Hematopoietic multipotent progenitor cell treated with erythropoietin and hydrocortisone succinate and interleukin-3 and kit ligand, for 6 days (in vitro differentiated cells): Measurements from ENCODE around the gene ZW10.
"Not testable (repeated sequence)": the region's sequence is repeated elsewhere in the genome, so short reads cannot be mapped to it uniquely, and the experiment has no call there.

ENCODE experiments used
- DNase-seq: peaks from one replicate; pipeline ENCODE4 v3.0.0-alpha.2; 2015

The ZW10 gene

DNA sequence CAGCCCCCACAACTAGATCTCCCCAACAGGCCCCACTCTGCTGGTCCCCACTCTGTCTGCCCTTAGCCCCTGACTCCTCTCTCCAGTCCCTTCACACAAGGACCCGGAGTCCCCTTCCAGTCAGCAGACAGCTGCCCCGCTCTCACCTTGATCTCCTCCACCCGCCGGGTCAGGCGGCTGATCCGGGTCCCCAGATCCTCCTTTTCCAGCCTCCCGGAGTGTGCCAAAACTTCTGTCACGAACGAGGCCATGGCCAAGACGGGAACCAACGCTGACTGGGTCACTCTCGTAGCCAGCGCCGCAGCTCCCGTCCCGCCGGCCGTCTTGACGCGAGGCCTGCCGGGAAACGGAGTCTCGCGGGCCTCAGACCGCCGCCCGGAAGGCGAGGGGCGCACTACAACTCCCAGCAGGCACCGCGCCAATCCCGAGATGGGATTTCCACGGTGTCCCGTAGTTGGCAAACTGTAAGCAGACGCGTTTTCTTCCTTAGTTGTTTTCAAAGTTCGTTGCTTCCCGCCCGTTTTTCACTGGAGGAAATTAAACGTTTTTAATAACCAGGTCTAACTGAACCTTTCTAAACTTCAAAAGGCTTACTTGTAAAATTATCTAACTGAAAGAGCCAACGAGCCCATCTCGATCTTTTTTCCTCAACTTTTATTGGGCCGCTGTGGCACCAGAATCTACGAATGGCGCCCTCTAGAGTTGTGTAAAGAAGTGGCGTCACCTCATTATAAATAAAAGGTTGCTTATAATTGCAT lies at the start of gene ZW10:
ZW10 (minus strand) TSS at position 277 of the 758 bp plus-strand sequence; CDS start at position 251, 26 bp downstream.
- peak; percentile 98 for DNase-seq

GRCh38 chr11:113818426-113818825 lies 44.9 kb upstream of the ZW10 start:
- peak; percentile 5 for DNase-seq

DNA sequence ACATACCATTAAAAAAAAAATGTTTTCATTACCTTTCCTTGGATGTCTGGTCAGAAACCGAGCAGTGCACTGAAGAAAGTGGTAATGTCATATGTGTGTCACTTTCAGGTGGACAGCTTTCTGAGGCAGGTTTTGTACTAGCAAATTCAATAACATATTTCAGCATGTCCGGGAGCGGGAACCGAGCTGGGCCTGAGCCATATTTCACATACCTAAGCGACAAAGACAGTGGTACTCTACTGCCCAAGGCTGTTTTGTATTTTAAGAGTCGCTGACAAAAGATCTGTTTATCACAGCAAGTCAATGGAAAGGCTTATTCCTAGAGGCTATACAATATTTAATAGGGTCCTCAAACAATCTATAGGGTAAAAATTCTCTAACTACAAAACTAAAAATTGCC lies 44.1 kb upstream of the ZW10 start:
- no peak for DNase-seq

DNA sequence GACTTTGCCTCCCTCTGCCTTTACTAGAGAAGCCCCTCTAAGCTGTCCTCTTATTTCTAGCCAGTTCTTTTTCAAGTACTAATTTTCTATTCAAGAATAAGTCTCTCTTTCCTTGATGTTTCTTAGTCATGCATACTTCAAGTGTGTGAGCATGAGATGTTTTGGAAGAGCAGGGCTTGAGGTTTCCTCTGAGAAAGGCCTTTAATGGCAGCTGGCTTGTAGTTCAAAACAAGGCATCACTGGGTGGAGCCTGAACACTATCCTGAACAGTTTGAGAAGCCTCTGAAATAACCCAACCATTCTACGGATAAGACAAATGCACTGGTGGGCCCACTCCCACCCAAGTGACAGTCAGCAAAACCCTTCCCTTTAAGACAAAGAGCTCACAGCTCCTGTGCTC lies 43.7 kb upstream of the ZW10 start:
- DNase-seq = no peak

DNA sequence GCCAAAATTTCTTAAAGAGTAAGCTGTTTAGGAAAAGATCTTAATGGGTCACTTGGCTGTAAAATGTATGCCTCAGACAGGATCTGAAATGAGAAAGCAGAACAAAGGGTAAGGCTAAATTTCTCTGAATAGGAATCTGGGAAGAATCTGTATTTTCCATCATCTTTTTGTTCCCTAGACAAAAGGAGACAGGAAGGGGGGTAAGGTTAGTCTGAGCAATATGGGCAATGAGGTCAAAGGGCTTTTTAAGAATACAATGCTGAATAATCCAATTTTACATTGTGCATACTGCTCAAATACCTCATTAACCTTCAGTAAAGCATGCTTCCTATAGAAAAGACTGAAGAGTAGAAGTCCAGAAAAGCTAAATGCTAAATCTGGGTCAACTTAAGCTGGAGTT lies 40.7 kb upstream of the ZW10 start:
- no peak for DNase-seq

- DNase-seq = no peak
Measured at GRCh38 chr11:113808931-113809330, 35.4 kb upstream of the ZW10 start.

GRCh38 chr11:113806406-113806805 lies 32.9 kb upstream of the ZW10 start:
- peak; percentile 53 for DNase-seq

DNA sequence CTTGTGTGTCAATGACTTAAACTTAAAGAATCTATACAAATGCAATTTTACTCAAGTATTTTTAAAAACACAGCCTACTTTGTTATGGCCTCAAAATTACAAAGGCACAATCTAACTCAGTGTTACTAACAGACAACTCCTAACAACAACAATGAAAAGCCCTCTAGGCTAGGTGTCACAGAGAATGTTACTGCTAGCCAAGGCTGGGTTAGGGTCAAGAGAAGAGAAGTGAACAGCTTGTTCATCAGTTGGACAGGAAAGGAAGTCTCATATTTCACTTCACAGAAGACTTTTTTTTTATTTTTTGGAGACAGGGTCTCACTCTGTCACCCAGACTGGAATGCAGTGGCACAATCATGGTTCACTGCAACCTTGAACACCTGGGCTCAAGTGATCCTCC lies 32.1 kb upstream of the ZW10 start:
- no peak for DNase-seq

GRCh38 chr11:113802621-113803020 lies 29.1 kb upstream of the ZW10 start:
- no peak for DNase-seq

DNA sequence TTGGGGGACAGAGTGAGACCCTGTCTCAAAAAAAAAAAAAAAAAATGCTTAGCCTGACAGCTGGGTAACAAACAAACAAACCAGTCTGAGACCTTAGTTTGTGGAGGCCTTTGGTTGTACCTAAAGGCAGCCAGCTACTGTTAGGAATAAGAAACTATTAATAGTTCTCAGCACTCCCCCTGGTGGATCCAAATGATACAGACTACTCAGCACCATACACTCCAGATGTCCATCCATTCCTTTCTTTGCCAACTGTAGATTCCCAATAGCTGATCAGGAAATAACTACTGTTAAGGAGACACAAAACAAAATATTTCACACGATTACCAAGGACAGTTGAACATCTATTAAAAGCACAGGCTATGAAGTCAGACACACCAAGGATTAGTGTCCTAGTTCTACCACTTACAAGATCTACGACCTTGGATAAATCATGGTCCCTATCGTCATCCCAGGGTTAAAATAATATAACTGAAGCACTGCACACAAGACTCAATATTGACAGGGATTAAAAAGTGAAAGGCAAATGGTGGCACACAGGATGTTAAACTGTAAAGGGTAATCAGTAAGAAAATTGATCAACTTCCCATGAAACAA lies 23.3 kb upstream of the ZW10 start:
- DNase-seq = peak; percentile 84

DNA sequence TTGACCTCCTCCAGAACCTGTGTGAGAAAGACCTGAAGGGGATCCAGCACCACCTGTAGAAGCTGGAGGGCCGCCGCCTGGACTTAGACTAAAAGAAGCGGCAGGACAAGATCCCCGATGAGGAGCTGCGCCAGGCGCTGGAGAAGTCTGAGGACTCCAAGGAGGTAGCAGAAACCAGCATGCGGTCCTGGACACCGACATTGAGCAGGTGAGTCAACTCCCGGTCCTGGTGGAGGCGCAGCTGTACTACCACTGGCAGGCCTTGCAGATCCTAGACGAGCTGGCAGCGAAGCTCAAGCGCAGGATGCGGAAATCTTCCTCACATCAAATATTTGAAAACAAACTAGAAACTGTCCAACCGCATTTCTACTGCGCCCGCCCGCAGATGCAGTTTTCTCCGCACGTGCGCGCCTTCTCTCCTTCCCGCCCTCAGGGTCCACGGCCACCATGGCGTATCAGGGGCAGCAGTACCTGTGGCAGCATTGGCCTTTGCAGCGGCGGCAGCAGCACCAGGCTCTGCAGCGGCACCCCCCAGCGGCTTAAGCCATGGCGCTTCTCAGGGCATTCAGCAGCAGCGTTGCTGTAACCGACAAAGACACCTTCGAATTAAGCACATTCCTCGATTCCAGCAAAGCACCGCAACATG lies 16.3 kb upstream of the ZW10 start:
- no peak for DNase-seq

GRCh38 chr11:113789016-113789415 lies 15.5 kb upstream of the ZW10 start:
- not testable (repeated sequence) for DNase-seq

DNA sequence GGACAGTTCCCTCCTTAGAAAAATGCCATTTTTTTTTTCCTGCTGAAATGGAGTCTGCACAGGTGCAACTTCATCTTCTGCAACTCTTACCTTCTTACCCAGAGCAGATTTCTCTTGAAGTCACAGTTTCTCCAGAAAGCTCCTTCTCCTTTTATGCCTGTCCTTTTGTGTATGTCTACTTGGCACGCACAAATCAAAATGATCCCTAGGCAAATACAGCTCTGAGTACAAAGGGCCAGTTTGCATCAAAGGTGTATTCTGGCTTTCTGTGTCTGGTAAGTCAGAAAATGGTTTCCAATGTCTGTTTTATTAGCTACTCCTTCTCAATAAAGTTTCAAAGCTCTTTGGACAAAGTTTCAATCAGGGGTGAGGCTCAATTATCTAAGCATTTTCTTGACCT lies 8.6 kb upstream of the ZW10 start:
- no peak for DNase-seq

DNA sequence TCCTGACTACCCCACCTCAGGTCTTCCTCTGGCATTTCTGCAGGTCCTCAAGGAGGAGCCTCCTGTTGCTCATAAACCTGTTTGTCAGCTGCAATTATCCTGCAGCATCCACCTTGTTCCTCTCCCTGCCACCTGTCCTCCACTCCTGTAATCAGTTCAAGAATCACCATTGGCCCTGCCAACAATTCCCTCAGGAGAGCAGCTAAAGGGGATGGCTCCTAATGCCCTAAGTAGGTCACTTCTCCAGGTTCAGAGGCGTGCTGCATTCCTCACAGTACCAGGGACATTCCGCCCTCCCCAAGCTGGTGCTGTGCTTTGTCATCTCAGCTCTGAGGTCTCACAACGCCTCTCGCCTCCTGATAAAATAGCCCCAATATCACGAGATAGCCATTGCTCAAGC lies 8.2 kb upstream of the ZW10 start:
- no peak for DNase-seq

DNA sequence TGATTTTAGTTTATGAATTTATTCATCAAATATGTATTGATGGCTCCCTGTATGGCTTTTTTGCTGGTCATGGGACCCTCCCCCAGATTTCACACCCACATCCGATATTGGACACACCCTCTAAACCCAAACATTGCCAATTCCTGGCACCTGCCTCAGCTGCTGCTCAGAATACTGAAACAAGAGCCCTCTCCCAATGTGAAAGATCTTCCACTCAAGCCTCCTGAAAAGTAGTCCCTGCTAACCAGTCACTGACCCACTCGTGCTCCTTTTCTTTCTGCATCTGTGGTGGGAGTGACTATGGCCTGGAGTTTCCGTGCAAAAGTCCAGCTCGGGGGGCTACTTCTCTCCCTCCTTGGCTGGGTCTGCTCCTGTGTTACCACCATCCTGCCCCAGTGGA lies 6.0 kb upstream of the ZW10 start, which contains the start of gene CLDN25:
CLDN25 (plus strand) TSS at position 301 of the 400 bp plus-strand sequence; CDS start at position 301, 0 bp downstream.
- DNase-seq = no peak

DNA sequence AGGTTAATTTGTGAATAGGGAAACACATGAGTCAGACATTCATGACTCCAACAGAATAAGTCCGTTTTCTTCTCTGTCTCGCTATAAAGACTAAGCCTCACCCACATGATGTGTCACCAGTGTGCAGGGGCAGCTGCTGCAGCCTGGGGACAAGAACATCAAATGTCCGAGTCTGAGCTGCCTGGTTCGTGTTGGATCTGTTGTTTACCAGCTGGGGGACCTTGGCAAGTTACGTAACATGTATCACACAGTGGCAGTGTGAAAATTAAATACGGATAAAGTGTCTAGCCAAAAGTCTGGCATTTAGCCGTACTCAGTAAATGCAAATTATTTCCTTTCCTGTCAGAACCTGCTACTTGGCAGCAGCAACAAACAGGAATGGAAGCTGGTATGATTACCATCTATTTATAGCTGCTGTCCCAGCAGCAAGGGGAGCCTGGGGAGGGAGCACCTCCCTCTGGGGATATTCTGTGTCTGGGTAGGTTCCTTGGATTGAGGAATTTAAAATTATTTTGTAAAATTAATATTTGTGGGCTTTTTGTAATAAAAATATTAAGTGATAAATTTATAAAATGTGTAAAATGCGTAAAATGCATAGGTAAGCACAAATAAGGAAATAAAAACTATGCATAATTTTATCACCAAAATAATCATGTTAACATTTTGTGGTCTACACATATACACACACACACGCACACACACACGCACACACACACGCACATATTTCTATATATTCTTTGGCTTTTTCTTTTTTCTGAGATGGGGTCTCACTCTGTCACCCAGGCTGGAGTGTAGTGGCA lies 4.8 kb upstream of the ZW10 start:
- DNase-seq = no peak

GRCh38 chr11:113774174-113774503 lies 647 bp upstream of the ZW10 start:
- DNase-seq = no peak

DNA sequence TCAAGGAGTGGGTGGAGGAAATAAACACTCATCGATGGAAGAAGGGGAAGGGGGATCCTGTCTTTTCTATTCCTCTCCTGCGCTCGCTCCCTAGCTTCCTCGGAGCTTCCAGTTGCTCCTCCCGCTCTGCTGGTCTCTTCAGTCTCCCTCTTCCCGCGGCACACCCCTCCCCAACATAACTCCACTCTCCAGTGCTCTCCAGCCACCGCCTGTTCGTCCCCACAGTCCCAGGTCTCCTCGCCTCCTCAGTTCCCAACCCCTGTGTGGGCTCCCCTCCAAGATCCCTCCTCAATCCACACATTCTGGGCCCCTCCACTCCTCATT lies 438 bp downstream of the ZW10 start:
- DNase-seq = peak; percentile 44

DNA sequence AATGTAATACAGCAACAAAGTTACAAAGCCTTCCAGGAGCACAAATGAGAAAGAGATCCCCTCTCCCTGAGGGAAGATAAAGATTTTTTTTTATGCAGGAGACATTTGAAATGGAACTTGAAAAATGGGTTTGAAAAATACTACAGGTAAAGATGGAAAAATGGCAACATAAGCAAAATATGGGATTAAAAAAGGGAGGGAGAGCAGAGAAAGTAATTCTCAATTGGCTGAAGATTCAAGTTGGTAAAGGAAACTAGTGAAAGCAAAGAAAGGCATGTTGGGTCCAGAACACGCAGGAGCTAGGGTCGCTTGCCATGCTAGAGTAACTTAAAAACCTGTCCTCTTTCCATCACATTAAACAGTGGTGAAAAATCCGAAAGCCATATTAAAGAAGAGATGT lies 1.5 kb downstream of the ZW10 start:
- no peak for DNase-seq

DNA sequence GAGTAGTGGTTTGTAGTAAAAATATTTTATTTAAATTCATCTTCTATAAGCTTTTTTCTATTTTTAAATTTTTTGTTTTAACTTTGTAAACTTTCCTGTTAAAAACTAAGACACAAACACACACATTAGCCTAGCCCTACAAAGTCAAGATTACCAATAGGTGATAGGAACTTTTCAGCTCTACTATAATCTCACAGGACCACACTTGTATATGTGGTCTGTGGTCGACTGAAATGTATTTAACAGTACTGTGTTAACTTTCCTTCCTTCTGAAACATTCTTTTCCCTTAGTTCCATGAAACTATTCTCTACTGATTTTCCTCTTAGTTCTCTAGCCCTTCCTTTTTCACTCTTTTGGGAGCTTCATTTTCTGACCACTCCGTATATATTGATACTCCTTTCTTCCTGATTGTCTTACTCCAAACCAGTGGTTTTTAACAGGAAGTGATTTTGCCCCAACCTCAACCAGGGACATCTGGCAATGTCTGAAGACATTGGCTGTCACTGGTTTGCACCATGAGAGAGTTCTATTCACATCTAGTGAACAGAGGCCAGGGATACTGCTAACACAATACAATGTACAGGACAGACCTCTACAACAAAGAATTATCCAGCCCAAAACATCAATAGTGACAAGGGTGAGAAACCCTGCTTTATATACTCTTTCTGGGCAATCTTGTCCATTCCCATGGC lies 8.8 kb downstream of the ZW10 start:
- DNase-seq = peak; percentile 52

DNA sequence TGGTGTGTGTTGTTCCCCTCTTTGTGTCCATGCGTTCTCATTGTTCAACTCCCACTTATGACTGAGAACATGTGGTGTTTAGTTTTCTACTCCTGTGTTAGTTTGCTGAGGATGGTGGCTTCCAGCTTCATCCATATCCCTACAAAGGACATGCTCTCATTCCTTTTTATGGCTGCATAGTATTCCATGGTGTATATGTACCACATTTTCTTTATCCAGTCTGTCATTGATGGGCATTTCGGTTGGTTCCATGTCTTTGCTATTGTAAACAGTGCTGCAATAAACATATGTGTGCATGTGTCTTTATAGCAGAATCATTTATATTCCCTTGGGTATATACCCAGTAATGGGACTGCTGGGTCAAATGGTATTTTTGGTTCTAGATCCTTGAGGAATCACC lies 10.5 kb downstream of the ZW10 start:
- DNase-seq = not testable (repeated sequence)

GRCh38 chr11:113760241-113760640 lies 13.3 kb downstream of the ZW10 start:
- no peak for DNase-seq

DNA sequence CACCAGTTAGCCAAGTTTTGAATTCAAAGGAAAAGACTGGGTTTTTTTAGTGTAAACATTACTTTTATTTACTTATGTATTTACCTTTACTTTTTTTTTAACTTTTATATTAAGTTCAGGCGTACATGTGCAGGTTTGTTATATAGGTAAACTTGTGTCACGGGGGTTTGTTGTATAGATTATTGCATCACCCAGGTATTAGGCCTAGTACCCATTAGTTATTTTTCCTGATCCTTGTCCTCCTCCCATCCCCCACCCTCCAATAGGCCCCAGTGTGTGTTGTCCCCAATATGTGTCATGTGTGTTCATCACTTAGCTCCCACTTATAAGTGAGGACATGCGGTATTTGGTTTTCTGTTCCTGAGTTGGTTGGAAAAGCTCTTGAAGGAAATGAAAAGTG lies 20.6 kb downstream of the ZW10 start:
- no peak for DNase-seq
